ENCODE results near the gene GPC5.

- TF ChIP-seq EZH2phosphoT487 (IDR thresholded peaks at IDR 0.05; ENCODE audit: insufficient read depth, low read depth) = no peak
- no peak for TF ChIP-seq EZH2 (IDR thresholded peaks at IDR 0.05; ENCODE audit: insufficient read depth, poor library complexity, severe bottlenecking)
These were observed 1431.5 kb downstream of the GPC5 start for GRCh38 chr13:92829930-92830329.

Measured in GM23248 (cell line).